Tibial nerve (tissue), 3 donors: ENCODE results near the gene HNF1B.

ENCODE experiments used
- POLR2A ChIP-seq, 2 donors: fragments of 450-650 bp; IDR thresholded peaks; one replicate each; pipeline ENCODE4 v1.6.1; 2017; ENCODE audit warnings: antibody characterized with exemption in 2 of 2, mild to moderate bottlenecking in 2 of 2, moderate library complexity in 2 of 2
- TF ChIP-seq, protein P1 (sequence below), 5 experiments: fragments of 200-600 bp in 3 of 5; fragments of 450-650 bp in 2 of 5; sonication (generic) in 3 of 5; IDR thresholded peaks; one replicate each; pipeline ENCODE4 v1.5.1; 2016 to 2019; ENCODE audit warnings: antibody characterized with exemption in 5 of 5, mild to moderate bottlenecking in 3 of 5, moderate library complexity in 2 of 5

DNA sequence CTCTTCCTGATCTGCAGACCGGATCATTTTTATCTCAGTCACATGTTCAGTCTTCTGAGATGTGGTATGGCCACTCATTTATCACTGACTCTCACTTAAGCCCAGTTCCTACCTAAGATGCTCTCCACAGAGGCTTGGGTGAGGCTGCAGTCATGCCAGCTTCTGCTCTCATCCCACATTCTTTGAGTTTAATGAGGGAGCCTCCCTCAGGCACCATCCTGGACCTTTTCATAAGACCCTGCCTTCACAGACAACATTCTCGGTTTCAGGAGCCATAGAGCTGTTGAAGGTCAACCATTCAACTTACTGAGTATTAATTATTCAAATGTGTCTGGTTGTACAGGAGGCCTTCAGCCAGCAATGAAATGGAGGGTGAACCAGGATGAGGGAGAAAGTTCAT lies 23.6 kb upstream of the HNF1B start:
- TF ChIP-seq, protein P1, sequence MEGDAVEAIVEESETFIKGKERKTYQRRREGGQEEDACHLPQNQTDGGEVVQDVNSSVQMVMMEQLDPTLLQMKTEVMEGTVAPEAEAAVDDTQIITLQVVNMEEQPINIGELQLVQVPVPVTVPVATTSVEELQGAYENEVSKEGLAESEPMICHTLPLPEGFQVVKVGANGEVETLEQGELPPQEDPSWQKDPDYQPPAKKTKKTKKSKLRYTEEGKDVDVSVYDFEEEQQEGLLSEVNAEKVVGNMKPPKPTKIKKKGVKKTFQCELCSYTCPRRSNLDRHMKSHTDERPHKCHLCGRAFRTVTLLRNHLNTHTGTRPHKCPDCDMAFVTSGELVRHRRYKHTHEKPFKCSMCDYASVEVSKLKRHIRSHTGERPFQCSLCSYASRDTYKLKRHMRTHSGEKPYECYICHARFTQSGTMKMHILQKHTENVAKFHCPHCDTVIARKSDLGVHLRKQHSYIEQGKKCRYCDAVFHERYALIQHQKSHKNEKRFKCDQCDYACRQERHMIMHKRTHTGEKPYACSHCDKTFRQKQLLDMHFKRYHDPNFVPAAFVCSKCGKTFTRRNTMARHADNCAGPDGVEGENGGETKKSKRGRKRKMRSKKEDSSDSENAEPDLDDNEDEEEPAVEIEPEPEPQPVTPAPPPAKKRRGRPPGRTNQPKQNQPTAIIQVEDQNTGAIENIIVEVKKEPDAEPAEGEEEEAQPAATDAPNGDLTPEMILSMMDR (IDR thresholded peaks at IDR 0.05), result no peak
- TF ChIP-seq POLR2A (IDR thresholded peaks at IDR 0.05), result no peak
